SKM-1 treated with dmso at 0.1 percent for 144 hours (cell line): ENCODE data around the gene ICE1.
"Not testable (repeated sequence)": the region's sequence is repeated elsewhere in the genome, so short reads cannot be mapped to it uniquely, and the experiment has no call there.

Source experiments
- DNase-seq: peaks from one replicate; lab custom pipeline; 2025; ENCODE audit not compliant: unreplicated experiment; lab: John Stamatoyannopoulos, UW

The ICE1 gene

DNA sequence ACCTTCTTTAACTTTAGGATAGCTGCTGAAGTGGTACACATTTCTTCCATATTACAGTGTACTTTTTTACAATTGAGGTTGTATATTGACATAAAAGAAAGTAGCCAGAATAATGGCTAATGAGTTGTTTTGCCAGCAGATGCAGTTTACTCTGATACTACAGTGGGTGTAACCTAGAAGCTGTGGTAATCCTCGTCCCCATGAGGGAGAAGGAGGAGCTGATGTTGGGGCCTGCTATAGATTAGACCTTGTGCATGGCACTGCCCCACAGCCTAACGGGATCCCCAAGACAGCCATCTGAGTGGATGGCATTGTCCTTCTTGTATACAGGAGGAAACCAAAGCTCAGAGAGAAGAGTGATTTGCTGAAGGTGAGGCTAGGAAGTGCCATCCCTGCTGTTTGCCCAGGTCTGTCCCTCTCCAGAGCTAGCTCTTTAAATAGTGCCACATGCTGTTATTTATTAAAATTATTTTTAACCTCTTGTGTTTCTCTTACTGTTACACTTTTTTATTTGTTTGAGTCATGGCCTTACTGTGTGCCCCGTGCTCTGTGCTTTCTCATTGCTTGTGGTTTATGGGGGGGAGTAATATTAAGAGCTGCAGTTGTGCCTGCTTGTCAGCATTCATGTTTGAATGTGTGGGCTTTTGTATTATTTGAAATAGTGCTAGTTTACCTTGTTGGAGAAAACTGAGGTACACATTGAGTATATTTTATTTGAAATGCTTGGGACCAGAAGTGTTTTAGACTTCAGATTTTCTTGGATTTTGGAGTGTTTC lies 65.3 kb downstream of the ICE1 start:
- DNase-seq: no peak

DNA sequence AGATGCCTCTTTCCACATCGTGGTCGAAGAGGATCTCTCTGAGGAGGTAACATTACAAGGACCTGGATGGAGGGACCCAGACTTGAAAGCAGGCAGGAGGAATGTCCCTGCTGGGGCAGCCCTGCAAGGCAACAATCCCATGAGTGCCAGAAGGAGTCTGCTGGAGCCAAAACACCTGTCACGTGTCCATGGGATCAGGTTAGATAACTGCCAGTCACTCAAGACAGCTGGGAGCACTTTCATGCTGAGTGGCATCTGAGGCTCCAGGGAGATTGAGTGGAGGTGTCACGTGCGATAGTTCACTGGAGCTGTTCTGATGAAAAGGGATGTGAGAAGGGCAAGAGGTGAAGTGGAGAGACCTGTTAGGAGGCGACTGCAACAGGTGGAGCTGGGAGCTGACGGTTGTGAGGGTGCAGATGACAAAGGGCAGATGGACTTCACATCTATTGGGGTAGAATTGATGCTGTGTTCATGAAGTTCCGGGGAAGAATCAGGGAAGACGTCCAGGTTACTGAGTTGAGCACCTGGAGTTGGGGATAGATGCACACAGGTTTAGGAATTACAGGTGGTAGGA lies 68.4 kb downstream of the ICE1 start:
- no peak for DNase-seq

DNA sequence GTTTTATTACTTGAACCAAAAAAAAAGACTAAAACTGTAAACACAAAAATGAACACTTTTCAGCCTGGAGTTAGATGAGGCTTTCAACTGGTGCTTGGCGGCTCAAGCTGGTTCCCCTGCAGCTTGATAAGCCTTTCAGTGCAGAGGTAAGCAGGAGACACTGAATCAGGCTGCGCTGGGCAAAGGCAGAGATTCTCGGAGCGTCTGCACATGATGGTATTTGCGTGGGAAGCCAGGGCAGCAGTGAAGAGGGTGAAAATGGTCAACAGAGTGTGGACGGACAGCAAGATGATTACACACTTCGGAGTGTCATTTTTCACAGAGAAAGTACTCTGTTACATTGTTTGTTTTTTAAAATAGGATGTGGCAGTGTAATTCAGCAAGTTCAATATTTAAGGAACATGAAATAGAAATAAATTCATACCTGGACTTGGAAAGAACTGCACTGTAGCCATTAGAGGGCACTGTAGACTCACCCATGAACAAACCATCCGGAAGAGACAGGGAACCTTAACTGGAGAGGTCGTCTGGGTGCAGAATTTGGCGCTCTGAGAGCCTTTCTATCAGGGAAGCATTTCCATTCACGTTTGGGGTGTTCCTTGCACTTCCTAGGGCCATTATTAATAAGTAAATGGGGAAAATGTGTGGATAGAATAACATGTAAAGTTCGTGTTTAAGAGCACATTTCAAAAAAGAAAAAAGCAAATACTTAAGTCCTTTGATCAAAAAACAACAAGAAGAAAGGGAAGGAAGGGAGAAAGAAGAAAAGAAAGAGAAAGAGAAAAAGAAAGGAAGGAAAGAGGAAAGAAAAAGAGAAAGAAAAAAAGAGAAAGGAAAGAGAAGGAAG lies 69.8 kb downstream of the ICE1 start:
- DNase-seq: peak; percentile 32

DNA sequence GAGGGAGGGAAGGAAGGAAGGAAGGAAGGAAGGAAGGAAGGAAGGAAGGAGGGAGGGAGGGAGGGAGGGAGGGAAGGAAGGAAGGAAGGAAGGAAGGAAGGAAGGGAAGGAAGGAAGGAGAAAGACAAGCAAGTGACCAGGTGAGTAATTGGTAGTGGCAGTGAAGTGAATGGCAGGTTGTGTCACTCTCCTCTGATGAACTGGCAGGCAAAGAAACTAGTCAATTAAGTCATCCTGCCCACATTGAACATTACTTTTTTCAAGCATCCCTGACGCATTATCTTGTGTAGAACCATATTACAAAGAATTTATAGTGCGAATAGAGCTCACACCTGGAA lies 70.4 kb downstream of the ICE1 start:
- DNase-seq: not testable (repeated sequence)

DNA sequence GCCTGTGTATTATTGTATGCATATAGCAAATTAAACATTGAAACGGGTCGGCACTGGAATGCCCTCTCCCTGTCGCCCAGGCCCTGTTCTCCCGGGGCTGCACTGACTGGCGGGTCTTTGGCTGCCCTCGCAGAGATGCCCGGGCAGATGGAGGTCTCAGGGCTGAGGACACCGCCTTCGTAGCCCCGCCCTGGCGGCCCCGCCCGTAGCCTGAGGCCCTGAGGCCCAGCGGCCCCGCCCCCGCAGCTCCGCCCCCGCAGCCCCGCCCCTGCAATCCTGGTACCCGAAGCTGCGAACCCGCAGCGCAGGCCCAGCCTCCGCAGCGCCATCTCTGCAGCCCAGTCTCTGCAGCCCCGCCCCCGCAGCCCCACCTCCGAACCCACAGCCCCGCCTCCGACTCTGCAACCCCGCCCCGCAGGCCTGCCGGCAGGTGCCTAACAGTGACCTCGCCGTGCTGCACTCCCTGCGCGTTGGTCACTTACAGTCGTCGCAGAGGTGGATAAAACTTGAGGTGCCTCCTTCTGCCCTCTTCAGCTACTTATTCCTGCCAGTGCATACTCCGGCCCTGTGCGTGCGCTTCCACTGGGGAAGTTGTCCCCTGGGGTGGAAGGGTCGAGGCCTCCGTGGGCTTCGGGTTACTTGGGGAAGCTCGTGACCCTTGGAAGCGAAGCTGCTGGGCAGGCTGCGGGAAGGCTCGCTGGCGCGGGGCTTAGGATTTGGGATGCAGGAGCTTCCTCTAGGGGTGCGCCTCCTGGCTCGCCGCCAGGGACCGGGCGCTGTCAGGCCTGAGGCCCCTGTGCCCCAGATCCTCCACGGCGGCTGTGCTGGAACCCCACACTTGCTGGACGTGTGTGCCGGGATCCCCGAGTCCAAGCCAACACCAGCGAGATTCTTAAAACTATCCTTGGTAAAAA lies 72.3 kb downstream of the ICE1 start:
- DNase-seq: no peak

DNA sequence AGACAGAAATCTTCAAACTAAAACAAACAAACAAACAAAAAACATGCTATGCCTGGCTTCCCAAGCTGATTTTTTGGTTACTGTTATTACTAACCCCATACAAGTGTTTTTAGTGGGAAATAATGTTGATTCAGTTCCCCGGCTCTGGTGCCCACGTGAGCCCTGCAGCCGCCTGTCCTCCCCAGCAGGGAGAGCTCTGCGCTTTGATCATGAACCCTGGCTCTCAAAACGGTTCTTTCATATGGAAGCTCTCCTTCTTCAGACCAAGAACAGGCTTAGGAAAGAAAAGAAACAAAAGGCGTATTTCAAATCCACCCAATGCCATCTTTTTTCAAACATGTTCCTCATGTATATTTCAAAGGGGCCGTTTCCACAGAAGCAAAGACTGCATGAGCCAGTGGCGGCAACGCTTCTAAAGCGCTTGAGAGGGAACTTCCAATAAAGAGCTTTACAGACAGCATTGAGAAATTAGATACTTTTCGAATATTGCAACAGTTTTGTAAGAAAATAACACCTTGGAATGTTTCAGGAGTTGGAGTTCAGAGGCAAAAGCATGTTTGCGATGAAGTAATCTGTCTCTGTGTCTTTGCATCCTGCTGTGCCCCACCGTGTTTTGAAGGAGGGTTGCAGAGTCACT lies 74.8 kb downstream of the ICE1 start:
- peak; percentile 27 for DNase-seq

DNA sequence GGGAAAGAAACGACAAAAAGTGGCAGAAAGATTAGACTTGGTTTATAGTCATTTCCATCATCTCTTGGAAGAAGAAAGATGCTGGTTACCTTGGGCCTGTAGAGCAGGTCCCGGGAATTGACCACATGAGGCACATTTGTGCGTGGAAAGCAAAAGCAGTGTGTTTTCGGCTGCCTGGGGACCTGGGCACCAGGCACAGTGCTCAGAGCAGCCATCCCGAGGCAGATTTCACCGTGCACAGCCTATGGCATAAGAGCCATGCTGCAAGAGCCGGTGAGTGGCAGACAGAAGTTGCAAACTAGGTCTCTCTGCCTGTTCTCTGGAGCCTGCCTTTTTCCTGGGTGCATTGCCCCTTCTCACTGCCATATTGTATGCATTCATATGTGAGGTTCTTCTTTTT lies 77.0 kb downstream of the ICE1 start:
- no peak for DNase-seq

DNA sequence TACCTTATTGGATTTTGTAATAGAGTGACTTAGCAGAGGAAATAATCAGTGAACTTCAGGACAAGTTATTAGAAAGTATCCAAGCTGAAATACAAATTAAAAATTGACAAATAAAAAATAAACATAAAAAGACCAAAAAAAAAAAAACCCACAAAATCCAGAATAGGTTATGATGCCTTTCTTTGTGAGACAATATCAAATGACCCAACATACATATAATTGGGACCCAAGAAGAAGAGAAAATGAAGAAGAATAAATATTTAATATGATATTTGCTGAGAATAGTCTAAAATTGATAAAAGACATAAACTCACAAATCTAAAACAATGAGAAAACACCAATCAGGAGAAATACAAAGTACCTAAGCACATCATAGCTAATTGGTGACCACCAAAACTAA lies 81.8 kb downstream of the ICE1 start:
- DNase-seq: no peak

DNA sequence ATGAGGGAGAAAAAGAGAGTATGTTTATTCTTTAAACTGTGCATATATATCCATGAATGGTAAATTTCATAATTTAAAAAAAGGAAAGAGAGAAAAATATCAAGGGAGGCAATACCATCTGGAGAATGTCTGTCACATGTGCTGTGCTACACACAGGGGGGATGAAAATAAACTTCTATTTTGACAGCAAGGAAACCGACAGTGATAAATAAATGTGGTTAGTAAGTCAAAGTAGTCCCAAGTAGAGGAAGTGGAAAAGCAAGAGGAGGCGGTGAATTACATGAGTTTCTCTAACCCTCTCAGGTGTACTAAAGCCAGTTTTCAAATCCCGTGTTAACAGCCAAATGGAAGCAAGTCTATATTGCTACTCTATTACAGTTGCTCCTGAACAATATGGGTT lies 83.3 kb downstream of the ICE1 start:
- DNase-seq: no peak

DNA sequence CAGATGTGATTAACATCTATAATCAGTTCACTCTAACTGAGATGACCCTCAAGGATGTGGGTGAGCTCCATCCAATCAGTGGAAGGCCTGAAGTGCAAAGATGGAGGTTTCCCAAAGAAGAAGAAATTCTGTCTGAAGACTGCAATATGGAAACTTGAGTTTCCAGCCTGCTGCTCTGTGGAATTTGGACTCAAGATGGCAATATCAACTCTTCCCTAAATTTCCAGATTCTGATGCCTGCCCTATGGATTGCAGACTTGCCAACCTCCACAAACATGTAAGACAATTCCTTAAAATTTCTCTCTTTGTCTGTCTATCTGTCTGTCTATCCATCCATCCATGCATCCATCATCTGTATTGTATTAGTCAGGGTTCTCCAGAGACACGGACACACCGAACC lies 85.9 kb downstream of the ICE1 start:
- DNase-seq: no peak

DNA sequence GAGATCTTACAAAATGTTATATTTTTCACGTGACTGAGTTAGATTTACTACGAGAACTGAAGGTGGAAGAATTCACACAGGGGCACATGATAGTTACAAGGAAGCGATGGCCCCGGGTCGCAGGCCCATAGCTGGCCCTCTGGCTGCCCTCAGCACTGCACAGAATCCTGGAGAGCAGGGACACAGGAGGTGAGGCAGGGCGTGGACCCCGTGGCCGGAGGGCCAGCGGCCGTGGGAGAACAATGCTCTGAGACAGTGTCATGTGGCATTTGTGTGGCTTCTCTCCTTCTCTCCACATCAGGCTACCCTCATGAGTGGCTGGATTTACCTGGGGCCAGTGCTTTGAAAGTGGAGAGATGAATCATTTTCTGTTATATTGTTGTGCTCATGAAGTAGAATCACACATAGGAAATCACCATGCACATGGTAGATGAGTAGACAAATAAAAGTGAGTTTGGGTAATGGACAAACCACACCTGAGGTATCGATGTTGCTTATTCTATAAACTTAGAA lies 89.5 kb downstream of the ICE1 start:
- DNase-seq: no peak

DNA sequence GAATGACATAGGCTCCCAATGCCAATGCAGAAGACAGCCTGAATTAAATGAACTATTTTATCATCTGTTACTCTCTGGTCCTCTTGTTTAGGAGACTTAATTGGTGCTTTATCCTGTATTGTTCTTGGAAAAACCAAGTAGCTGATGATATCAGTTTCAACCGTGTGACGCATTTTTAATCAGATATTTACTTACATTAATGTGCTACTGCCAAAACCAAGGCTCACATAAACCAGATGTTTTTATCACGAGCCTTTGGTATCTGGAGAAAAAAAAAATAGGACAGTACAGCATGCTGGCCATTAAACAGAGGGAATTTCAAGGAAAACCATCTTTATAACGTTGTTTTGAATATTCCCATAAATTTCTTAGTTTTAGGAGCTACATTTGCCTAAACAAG lies 90.1 kb downstream of the ICE1 start:
- DNase-seq: no peak

DNA sequence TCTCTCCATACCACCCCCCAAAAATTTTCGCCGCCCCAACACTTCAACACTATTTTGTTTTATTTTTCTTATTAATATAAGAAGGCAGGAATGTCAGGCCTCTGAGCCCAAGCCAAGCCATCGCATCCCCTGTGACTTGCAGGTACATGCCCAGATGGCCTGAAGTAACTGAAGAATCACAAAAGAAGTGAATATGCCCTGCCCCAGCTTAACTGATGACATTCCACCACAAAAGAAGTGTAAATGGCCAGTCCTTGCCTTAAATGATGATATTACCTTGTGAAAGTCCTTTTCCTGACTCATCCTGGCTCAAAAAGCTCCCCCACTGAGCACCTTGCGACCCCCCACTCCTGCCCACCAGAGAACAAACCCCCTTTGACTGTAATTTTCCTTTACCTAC lies 98.1 kb downstream of the ICE1 start:
- DNase-seq: not testable (repeated sequence)

DNA sequence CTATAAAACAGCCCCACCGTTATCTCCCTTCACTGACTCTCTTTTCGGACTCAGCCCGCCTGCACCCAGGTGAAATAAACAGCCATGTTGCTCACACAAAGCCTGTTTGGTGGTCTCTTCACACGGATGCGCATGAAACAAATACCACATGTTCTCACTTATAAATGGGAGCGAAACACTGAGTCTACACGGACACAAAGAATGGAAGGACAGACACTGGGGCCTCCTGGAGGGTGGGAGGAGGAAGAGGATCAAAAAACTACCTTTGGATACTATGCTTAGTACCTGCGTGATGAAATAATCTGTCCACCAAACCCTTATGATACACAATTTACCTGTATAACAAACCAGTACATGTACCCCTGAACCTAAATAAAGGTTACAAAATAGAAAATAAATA lies 98.6 kb downstream of the ICE1 start:
- DNase-seq: no peak

DNA sequence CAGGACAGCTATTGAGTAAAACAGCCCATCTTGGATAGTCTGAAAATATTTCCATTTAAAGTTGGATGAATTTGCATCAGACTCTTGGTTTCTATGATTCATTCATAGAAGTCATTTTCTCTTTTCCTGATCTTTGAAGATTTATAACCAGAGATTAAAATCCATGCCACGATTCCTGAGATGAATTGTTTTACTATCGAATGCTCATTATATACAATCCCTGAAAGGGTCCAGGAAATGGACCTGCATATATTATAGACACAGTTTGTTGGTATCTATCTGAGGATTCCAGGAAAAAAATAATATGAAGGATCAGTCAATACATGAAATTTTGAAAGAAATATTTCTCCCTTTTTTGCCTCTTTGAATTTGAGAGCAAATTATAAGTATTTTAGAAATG lies 99.0 kb downstream of the ICE1 start:
- no peak for DNase-seq

DNA sequence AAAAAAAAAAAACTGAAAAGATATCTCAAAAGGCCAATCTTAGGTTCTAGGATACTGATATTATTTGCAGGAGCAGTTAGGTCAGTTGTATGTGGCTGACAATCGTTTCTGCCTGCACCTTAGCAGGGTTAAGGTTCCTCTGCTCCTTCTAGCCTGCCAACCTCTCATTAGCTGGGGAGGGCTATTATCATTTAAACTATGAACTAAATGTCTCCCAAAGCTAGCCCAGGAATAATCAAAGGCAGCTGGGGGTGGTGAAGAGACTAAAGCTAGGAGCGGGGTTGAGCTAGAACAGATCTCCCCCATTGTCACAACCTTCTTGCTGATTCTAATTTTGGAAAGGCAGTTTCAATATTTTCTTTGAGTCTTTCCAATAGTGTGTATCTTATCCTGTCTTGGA lies 99.9 kb downstream of the ICE1 start:
- DNase-seq: no peak

DNA sequence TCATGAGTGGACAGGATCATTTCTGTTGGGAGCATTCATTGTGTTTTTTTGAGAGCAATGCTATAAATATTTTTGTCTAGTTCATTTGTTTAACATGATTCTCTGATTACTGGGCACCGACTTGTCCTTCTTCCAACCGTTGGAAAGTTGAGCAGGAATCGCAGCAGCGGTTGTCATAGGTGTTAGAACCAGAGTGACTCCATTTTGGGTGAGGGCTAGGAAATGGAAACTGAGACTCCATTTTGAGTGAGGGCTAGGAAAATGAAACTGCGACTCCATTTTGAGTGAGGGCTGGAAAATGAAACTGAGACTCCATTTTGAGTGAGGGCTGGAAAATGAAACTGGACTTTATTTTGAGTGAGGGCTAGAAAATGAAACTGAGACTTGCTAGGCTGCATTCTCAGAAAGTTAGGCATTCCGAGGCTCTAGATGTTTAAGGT lies 100.6 kb downstream of the ICE1 start:
- no peak for DNase-seq

DNA sequence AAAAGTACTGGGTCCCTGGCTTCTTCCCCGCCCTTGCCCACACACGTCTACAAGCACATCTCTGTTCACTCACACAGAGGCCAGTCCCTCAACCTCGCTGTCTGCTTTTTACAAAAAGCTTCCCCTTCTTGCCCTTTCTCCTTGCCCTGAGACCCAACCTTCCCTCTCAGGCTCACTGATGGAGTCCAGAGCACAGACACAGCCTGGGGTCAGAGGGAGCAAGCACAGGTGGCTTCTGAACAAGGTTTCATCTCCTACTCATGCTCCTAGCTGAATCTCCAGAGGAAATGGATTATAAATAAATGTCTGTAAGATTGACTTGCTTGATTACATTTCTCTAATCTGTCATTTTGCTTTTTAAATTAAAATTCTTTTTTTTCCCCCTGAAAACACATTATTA lies 101.8 kb downstream of the ICE1 start:
- no peak for DNase-seq

DNA sequence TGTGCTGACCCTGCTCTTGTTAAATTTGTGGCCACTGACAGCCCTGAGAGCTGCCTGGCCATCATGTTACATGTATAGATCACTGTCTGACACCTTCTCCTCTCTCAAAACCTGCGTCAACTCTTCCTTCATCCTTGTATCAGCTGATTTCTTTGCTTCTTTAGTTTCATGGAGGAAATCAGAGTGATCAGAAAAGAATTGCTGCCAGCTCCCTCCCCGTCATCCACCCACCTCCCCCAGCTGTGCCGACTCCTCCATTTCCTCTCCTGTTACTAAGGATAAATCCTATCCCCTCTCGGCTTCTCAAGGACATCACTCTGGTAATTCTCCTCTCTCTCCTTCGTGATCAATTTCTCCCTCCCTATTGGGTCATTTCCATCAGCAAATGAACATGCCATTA lies 108.9 kb downstream of the ICE1 start:
- DNase-seq: no peak

DNA sequence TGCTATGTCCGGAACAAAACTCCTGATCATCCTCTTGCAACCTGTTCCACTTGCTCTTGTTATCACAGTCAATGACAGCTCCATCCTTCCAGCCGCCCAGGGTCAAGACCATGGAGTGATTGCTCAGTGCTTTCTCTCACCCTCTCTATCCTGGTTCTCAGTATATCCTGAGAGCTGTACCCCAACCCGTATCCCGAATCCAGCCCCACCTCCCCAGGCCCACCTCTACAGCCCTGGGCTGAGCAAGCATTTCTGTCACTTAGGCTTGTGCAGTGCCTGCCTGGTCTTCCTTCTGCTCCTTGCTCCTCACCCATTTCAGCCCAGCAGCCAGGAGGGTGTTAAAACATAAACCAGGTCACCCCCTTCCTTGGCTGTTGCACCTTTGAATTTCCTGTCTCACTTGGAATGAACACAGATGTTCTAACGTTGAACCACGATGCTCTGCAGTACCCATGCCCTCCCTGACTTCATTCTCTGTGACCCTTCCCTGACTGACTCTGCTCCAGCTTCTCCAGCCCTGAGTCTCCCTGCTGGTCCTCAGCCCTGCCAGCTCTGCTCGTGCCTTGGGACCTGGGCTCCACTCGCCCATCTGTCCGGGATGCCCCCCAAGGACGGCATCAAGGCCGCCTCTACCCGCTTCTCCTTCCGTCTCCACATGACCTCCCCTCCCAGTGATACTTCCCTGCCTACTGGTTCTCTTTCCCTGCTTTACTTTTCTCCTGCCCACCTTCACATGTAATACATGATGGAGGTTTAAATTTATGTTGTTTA lies 110.0 kb downstream of the ICE1 start:
- no peak for DNase-seq
